Astrocyte (in vitro differentiated cells and primary cell): Measurements from ENCODE around the gene ABCB7.

ENCODE experiments used
- CTCF ChIP-seq: IDR thresholded peaks from 2 replicates; pipeline ENCODE4 v1.5.1; 2011; ENCODE audit warnings: low read depth, mild to moderate bottlenecking, inconsistent platforms, low read length, moderate library complexity; ENCODE audit not compliant: insufficient read depth
- EZH2 ChIP-seq: IDR thresholded peaks from 2 replicates; pipeline ENCODE4 v1.6.1; 2012; ENCODE audit warnings: mild to moderate bottlenecking, low read length, inconsistent platforms; ENCODE audit not compliant: insufficient read depth

GRCh38 chrX:75074475-75074874 is 81.6 kb downstream of the ABCB7 start:
- TF ChIP-seq CTCF (no peak), EZH2 (no peak)
